Measurements from ENCODE around the gene TENT5C.

GRCh38 chr1:117599286-117600221, 6.3 kb upstream of the TENT5C start:
- TF ChIP-seq CTCF (conservative IDR thresholded peaks at IDR 0.05) = no peak
- TF ChIP-seq ZFX (IDR thresholded peaks at IDR 0.05) = no peak

Data from C4-2B (cell line).